ENCODE data around the gene RIN2.
A peak's percentile ranks its signal among the peaks of the same experiment; 100 is the strongest.
"Not testable (repeated sequence)": the region's sequence is repeated elsewhere in the genome, so short reads cannot be mapped to it uniquely, and the experiment has no call there.

Gene RIN2

DNA sequence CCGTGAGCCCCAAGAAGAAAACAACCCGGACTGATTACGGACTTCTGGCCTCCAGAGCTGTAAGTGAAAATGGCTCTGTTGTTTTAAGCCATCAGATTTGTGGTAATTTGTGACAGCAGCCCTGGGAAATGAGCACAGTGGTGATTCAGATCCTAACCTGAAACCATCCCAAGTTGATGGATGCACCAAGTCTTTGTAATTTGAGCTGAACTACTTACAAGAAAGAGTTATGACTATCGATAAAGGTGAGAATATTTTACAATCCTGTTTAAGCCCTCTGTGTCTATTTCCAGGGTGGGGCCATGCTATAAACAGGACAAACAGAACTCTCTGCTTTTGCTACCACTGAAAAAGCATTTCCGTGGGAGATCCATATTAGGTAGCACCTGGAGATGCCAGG is 19.1 kb upstream of the RIN2 start:
- DNase-seq: no peak

DNA sequence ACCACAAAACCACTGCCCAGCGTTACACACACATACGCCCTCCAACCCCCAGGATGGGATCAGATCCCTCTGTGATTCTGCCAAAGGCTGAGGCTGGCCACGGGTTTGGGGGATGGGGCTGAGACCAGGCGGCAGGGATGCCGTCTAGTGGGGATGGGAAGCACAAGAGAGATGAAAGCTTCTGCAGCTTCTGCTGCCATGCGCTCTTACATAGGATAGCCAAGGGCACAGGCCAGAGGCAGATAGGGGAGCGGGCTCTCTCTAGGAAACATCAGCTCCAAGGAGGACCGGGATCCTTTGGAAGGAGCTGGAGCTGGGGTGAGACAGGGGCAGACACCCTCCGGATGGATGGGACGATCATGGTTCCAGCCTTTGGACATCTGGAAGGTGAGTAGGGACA is 18.7 kb upstream of the RIN2 start:
- no peak for DNase-seq

DNA sequence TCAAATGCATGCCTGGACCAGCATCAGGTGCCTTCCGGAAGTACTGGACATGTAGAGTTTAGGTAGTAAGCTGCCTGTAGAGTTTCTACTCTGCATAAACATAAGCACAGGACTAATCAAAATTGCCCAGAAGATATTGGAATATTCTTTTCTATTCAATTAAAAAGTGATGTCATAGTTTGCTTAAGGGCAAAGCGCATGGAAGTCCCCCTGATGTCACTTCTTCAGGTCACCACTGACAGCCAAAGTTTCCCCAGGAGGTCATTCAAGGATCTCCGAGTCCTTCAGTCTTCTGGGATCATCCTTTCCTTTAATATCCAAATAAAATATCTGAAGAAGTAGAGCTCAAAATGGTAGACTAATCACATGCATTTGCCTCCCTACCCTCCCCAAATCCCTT is 17.5 kb upstream of the RIN2 start:
- no peak for DNase-seq

DNA sequence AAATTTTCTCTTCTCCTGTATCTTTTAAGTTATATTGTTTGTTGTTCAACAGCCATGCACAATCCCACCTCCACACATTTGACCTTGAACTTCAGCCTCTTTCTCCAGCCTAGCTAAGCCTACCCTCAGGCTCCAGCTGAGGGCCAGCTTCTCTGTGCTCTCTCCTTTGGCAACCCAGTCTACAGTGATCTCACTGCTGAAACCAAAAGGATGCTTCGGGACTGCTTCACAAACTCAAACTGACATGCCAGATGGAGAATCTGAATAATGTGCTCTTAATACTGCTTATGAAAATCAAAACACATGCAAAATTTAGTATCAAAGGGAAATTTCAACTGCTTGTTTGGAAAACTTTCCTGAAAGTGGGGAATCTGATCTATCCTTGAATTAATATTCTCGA is 16.1 kb upstream of the RIN2 start:
- no peak for DNase-seq

DNA sequence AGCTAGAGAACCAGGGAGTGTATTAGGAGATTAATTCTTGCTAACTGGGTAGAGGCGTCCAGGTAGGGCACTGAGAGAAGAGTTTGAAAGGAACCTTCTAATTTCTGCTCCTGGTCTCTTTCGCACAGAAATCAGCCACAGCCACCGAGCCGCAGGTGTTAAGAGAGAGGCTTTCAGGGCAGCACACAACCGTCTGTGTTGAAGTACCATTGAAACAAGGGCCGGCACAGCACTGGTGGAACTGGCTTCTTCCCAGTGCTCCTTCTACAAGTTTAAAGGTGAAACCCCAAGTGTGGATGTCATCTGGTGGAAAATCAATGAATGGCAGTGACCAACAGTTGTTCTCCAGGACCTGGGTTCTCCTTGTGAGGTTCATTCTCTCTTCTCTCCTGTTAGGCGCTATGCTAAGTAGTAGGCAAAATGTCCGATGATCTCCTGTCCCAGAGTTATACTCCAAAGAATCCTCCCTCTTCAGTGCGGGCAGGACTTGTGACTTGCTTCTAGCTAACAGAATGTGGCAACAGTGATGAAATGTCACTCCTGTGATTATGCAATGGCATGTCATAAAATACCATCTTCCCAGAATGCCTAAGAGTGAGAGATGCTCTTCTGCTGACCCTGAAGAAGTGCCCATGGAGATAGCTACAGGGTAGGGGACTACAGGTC is 15.0 kb upstream of the RIN2 start:
- no peak for DNase-seq

DNA sequence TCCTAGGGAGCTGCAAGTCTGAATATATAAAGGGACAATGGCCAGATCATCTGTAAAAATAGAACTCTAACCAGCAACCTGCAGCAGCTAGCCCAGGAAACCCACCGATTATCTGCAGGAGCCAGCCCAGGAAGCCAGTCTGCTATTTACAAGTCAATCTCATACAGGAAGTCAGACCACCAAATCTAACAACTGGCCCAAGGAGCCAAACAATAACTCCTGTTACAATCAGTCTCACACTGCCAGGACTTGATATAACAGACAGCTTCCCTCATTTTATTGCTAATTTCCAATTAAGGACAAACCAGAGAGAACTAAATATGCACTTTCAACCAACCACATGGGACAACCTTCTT is 14.4 kb upstream of the RIN2 start:
- no peak for DNase-seq

DNA sequence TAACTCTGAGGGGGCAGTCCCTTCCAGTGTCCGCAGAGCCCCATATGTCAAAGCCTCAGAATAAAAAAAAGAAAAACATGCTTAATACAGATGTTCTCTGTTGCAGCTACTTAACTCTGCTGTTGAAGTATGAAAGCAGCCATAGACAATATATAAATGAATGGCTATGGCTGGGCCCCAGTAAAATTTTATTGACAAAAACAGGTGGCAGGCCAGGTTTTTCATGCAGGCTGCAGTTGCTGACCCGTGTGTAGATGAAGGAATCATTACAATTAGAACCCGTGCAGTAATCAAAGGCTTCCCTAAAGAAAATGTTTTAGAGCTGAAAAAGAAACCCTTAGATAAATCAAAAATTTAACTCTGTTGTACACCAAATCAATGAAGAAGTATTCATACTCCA is 13.0 kb upstream of the RIN2 start:
- DNase-seq: no peak

DNA sequence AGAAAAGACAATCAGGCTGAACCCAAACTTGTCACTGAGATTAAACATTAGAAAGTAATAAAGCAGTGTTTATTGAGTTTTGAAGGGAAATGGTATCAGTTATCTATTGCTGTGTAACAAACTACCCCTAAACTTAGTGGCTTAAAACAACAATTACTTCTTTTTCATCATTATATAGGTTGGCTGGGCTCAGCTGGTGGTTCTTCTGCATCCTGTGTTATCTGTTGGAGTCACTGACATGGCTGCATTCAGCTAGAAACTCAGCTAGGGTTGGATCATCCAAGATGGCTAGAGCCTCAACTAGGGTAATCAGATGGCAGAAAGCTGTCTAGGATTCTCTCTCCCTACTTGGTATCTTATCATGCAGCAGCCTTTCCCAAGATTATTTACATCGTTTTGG is 12.5 kb upstream of the RIN2 start:
- no peak for DNase-seq

DNA sequence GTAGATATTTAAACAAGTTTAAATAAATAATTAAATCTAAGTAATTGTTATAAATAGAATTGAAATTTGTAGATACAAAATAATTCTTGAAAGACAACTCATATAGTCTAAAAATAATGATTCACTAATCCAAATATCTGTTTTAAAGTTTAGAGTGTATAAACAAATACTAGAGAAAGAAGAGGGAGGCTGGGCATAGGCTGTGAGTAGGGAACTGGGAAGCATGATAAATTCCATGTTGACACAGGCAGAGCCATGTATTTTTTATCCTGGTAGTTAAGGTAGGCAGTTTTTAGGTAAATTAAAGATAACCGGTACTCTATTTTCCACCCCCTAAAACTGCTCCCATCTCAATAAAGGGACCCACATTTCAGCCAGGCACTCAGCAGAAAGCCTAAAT is 11.7 kb upstream of the RIN2 start:
- DNase-seq: no peak

DNA sequence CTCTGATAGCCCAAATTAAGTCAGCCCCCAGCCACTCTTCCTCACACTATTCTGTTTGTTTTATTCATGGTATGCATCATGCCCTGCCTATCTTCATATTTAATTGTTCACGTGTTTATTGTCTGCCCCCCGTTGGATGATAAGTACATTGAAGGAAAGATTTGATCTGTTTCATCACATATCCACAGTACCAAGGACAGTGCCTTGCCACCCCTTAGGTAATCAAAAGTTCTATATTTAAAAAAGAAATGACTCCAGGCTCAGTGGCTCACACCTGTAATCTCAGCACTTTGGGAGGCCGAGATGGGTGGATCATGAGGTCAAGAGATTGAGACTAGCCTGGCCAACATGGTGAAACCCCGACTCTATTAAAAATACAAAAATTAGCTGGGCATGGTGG is 10.2 kb upstream of the RIN2 start:
- no peak for DNase-seq

DNA sequence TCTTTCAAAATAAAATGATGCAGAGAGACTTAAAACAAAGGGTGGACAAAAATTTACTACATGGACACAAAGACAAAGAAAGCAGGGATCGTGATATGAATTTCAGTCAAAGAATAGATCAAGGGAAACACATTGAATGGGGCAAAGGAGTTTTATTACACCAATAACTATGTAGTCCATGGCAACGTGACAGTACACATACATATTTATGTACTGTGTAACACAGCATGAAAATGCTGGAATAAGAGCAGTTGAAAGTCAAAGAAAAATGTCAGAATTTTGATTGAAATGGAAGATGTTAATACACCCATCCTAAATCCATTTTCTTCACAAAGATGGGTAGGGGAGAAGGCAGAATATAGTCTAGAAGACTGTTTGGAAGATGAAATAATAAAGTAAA is 9.4 kb upstream of the RIN2 start:
- DNase-seq: no peak

DNA sequence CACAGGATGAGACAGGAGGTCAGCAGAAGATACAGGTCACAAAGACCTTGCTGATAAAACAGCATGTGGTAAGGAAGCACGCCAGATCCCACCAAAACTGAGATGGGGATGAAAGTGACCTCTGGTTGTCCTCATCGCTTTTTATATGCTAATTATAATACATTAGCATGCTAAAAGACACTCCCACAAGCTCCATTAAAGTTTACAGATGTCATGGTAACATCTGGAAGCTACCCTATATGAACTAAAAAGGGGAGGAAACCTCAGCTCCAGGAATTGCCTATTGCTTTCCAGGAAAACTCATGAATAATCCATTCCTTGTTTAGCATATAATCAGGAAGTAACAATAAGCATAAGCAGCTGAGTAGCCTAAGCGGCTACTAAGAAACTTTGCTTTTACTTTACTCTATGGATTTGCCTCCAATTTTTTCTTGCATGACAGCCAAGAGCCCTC is 8.4 kb upstream of the RIN2 start:
- no peak for DNase-seq

DNA sequence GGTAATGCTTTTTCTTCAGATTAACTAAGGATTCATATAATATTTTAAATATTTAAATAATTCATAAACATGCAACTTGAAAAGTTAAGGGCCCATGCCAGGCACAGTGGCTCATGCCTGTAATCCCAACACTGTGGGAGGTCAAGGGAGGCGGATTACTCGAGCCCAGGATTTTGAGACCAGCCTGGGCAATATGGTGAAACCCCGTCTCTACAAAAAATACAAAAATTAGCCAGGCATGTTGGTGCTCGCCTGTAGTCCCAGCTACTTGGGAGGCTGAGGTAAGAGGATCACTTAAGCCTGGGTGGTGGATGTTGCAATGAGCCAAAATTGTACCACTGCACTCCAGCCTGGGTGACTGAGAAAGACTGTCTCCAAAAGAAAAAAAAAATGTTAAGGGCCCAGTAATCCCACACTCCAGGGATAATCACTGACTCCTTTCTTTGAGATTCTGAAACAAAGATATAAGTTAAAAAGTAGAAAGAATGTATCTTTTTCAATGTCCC is 7.9 kb upstream of the RIN2 start:
- no peak for DNase-seq

DNA sequence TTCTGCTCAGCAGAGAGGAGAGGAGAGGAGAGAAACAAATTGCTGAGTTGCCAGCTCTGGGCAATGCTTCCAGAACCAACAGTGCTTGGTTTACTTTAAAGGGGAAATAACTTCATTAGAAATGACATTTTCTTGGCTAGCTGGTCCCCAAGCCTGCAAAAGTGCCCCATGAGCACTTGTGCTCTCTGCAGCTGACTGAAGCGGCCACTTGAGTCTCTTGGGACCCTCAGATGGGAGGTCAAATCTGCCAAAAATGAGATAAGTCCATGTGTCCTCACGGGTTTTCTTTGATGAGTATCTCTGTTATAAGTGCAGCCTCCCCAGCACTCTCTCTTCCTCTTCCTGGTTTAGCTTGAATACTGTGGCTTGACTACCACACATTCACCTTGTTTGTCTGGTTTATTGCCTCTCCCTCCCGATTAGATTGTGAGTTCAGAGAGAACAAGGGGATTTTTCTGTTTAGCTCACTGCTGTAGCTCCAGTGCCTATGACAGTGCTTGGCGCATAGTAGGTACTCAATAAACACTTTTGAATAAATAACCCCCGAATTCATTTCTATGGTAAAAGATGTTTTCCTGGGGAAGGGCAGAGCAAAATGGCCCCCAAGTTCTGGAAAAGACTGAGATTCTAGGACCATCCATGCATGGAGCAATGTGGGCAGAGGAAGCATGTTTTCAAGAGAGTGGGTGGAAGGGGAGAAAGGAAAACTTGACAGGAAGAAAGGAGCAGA is 7.0 kb upstream of the RIN2 start:
- DNase-seq: no peak

DNA sequence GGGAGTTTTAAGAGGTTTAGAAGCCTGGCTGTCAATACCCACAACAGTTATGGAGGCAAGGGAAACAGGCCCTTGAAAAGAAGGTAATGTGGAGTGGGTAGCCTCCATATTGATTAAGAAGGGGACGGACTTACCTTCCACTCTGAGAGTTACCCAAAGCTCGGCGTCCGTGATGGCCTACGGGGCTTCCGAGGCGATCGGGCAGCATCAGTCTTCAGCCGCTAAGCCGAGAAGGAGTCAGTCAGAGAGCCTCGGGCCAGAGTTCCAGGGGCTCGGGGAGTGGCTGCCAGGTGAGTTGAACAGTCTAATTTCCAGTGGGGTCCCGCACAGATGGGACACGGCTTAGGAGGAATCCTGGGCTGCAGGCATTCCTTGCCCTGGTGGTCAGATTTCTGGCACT is 3.9 kb upstream of the RIN2 start:
- DNase-seq: not testable (repeated sequence)

DNA sequence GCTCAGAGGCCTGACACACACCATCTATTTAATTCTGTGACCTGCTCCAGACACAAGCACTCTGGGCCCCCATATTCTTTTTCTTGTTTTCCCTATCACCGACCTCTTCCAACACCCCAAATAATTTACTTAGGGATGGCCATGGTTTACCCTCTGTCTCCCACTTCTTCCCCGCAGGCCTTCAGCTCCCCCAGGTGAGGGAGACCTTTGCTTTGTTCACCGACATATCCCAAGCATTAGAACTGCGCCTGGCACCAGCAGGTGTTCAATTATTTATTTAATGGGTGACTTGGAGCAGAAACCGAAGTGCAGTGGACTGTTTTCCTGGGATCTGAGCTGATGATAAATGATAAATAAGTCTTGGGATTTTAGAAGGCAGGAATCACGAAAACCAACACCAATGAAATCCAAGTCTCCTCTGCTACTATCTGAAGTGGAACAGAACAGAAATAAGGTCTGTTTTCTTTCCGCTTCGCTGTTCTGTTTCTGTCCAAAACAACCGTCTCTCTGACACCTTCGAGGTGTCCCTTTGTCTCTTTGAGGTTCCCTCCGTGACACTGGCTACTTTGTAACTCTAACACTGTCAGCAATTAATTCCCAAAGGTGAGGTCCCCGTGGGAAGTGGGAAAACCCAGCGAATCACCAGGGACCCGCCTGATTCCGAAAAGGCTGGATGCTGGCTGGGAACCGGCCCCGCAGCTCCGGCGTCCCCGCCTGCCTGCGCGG is 1.1 kb upstream of the RIN2 start:
- DNase-seq: no peak

DNA sequence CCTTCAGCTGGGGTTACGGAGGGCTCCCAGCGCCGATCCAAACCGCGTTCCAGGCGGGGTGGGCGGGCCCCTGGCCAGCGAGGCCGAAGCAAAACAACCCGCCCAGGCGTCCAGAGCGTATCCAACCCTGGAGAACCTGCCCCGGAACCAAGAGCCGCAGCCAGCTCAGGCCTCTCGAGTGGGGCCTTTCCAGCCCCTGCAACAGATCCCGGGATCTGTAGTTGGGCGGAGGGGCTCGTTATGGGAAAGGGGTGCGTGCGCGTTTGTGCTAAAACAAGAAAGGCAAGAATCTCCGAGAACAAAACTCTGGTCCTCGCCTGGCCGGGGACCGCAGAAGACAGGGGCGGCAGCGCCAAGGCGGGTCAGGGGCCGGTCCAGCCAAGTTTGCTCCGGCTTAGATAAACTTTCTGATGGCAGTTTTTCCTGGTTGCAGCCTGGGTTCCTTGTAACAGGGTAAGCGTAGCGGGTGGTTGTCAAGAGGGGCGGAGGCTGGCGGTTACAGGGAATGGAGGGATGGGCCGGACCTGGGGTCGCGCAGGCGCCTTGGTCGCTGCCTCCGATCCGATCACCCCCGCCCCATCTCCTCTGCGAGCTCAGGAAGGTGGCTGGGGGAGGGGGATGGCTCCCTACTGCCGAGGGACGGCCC is 448 bp upstream of the RIN2 start:
- DNase-seq: peak; percentile 86

DNA sequence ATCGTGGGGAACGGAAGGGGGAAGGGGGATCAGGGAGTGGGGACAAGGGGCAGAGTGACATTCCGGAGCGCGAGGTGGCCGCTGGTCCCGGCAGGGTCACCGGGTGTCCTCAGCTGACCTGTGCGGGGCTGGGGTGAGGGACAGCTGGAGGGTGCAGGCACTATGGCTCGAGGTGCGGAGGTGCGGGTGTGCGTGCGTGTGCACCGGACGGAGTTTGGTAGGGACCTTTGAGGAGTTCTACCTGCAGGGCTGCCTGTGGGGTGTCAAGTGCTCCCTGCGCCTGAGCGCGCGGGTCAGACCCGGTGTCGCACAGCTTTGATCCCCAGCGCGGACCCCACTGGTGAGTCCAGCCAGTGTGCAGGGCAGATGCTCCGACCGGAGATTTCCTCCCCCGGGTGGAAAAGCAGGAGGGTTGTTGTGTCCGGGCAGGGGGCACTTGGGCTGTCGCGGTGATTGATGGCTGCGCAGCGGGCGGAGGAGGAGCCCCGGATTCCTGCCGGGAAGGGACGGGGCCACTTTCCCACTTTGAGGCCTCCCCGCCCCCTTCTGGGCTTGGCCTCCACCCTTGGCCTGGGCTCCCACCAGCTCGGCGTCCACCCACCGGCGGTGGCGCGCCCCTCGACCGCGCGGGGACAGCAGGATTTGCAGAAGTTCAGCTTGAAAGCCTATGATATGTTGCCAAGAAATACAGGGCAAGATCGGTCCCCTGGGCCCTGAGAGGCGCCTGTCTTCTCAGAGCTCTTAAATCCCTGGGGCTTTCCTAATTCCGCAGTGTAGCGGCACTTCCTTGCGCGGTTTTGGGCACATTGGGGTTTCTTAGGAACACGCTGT is 658 bp downstream of the RIN2 start:
- DNase-seq: peak; percentile 73

DNA sequence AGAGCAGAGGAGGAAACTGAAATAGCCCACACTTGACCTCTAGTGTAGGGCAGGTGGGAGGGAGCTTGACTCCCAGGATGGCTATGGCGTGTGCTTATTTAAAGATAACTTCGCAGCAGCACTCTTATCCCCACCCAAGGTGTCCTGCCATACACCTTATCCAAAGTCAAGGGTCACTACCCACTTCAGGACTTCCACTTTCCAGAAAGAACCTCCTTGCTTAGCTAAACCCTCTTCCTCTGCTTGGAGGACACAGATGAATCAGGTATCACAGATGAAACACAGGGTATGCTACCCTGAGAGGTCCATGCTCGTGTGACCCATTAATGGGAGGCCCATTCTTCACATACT is 2.3 kb downstream of the RIN2 start:
- no peak for DNase-seq

DNA sequence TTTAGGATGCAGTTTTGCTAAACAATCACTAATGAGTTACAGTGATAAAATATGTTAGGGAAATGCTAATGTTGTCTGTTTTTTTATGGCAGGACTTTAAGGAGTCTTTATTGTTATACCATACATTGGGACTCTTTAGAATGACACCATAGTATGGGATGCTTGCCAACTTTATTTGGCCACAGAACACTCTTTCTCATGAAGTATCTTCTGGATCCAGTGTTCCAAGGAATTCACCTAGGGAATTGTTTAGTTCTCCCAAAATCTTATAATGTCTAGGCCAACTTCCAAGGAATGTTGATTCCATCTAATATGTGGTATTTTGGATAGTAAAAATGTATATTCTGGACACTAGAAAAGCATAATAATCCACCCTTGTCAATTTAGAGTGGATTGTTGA is 3.3 kb downstream of the RIN2 start:
- DNase-seq: peak; percentile 23

DNA sequence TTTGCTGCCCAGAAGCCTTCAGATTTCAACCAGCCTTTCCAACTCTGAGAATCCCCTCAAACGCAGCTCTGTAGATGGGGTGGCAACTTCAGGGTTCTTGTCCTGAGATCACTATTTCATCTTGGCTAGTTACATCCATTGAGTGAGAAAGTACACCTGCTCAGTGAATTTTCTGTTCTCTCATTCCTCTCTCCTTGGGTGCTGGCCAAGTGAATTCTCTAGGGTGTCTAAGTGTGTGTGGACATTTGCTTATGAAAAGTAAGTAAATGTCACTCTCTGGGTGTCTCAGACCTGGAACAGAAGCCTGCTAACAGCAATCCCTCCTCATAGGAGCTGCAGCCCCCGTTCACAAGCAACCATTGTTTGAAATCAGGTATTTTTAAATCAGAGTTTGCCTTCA is 3.8 kb downstream of the RIN2 start:
- no peak for DNase-seq

DNA sequence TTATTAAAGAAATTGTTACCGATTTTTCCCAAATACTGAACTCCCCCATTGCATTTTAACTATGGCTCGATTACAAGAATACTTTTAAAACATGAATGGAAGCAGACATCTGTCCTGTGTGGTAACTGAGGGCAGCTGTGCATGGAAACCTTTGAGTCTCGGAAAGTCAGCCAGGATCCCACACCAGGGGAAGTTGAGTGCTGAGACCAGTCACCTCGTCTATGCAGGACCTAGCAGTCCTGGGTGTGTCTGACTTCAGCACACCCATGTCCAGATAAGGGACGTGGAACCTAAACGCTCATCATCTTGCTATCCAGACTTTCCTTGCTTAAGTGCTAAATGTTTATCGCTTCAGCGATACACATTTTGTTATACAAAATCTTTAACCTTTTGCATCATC is 6.1 kb downstream of the RIN2 start:
- no peak for DNase-seq

DNA sequence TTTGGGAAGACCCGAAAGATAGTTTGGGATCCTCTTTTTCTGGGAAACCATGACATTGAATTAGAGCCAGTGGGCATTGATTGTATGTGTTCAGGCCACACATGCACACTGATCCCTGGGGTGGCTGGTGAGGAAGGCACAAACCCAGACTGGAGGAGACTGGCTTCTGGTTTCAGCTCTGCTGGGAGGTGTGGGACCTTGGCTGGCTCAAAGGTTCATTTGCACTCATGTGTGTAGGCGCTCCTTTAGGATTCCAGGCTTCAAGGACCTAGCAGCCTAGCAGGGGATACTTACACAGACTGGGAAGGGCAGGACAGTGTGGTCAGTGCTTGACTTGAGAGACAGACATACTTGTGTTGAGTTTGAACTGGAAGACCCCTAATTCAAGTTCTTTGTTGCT is 7.2 kb downstream of the RIN2 start:
- DNase-seq: no peak
